SK-N-SH (cell line): Measurements from ENCODE around the gene TRIM10.

Source experiments
- CHD2 ChIP-seq: fragments of 150-350 bp; IDR thresholded peaks from 2 replicates; pipeline ENCODE4 v1.6.1; 2018; ENCODE audit warnings: low read length; ENCODE audit not compliant: partially characterized antibody
- CTCF ChIP-seq: fragments of 200-600 bp; sonication (generic); IDR thresholded peaks from 2 replicates; pipeline ENCODE4 v1.6.1; 2017; ENCODE audit warnings: antibody characterized with exemption, mild to moderate bottlenecking, moderate library complexity
- EZH2phosphoT487 ChIP-seq: fragments of 200-600 bp; sonication (generic); IDR thresholded peaks from 2 replicates; pipeline ENCODE4 v1.6.1; 2017; ENCODE audit warnings: low read depth, mixed run types, mild to moderate bottlenecking, antibody characterized with exemption, moderate library complexity, borderline replicate concordance
- FOSL2 ChIP-seq: IDR thresholded peaks from 2 replicates; pipeline ENCODE4 v1.4.0; 2012; ENCODE audit warnings: low read depth, mild to moderate bottlenecking, moderate library complexity, borderline replicate concordance
- FOXM1 ChIP-seq: IDR thresholded peaks from 2 replicates; pipeline ENCODE4 v1.4.0; 2012; ENCODE audit warnings: low read depth, mild to moderate bottlenecking
- GATA2 ChIP-seq: sonication (generic); formaldehyde crosslinking; IDR thresholded peaks from 2 replicates; pipeline ENCODE4 v1.5.0; 2020; ENCODE audit warnings: mild to moderate bottlenecking, missing genetic modification reagents
- MAX ChIP-seq: IDR thresholded peaks from 2 replicates; pipeline ENCODE4 v1.4.0; 2012; ENCODE audit warnings: low read depth
- RAD21 ChIP-seq: IDR thresholded peaks from 2 replicates; pipeline ENCODE4 v1.6.1; 2012; ENCODE audit warnings: mild to moderate bottlenecking, low read length
- SIN3A ChIP-seq: IDR thresholded peaks from 2 replicates; pipeline ENCODE4 v1.6.1; 2012; ENCODE audit warnings: low read depth, mild to moderate bottlenecking, low read length, moderate library complexity, borderline replicate concordance
- TAF1 ChIP-seq: IDR thresholded peaks from 2 replicates; pipeline ENCODE4 v1.6.1; 2012; ENCODE audit warnings: low read depth, mild to moderate bottlenecking, low read length, moderate library complexity, borderline replicate concordance
- YY1 ChIP-seq: IDR thresholded peaks from 2 replicates; pipeline ENCODE4 v1.4.0; 2012; ENCODE audit warnings: low read depth, mild to moderate bottlenecking
- TF ChIP-seq, protein P1 (sequence below): IDR thresholded peaks from 2 replicates; pipeline ENCODE4 v1.6.1; 2012; ENCODE audit warnings: mild to moderate bottlenecking, low read depth, low read length, moderate library complexity

DNA sequence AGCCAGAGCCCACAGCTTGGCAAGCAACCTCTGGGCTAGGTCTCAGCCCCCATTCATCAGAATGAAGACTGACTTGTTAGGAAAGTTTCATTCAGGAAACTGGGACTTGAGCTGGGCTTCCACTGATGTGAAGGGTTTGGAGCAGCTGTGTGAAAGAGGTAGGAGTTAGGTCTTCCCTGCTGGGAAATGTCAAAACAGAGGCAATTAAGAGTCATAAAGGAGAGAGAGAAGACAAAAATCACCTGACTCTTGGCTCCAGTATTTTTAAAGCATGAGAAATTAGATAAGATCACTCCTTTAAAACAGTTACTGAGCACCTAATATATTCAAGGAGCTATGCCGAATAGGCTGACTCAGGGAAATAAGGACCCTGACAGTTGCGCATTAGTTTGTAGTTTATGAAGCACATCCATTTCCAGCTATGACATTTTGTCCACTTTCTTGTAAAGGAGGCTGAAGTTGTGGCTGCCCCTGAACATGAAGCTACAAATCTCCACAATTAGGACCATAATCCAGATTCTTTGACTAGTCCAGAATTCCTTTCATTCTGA lies 29.0 kb downstream of the TRIM10 start:
- TF ChIP-seq CTCF (no peak), GATA2 (CRISPR knock-in tag) (no peak), SIN3A (no peak), FOXM1 (no peak), MAX (no peak), EZH2phosphoT487 (no peak), CHD2 (no peak), RAD21 (no peak), YY1 (no peak), FOSL2 (no peak), TAF1 (no peak)
- TF ChIP-seq, protein P1, sequence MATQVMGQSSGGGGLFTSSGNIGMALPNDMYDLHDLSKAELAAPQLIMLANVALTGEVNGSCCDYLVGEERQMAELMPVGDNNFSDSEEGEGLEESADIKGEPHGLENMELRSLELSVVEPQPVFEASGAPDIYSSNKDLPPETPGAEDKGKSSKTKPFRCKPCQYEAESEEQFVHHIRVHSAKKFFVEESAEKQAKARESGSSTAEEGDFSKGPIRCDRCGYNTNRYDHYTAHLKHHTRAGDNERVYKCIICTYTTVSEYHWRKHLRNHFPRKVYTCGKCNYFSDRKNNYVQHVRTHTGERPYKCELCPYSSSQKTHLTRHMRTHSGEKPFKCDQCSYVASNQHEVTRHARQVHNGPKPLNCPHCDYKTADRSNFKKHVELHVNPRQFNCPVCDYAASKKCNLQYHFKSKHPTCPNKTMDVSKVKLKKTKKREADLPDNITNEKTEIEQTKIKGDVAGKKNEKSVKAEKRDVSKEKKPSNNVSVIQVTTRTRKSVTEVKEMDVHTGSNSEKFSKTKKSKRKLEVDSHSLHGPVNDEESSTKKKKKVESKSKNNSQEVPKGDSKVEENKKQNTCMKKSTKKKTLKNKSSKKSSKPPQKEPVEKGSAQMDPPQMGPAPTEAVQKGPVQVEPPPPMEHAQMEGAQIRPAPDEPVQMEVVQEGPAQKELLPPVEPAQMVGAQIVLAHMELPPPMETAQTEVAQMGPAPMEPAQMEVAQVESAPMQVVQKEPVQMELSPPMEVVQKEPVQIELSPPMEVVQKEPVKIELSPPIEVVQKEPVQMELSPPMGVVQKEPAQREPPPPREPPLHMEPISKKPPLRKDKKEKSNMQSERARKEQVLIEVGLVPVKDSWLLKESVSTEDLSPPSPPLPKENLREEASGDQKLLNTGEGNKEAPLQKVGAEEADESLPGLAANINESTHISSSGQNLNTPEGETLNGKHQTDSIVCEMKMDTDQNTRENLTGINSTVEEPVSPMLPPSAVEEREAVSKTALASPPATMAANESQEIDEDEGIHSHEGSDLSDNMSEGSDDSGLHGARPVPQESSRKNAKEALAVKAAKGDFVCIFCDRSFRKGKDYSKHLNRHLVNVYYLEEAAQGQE: no peak
